SK-N-SH (cell line): ENCODE measurements around the gene ACOXL. TPM values are rescaled to one million over a fixed set of nuclear protein-coding genes. Genes with fewer than 3 reads are reported as not detected.

ENCODE experiments used
- CTCF ChIA-PET: fragments of 300-600, 350-600 bp; formaldehyde crosslinking; extraction: SDS; loops from one replicate; lab custom pipeline; 2021; lab: Yijun Ruan, JAX
- POLR2A ChIA-PET: fragments of 350-600 bp; sonication (Branson Sonifier 250); formaldehyde crosslinking; extraction: SDS; loops from one replicate; lab custom pipeline; 2020; ENCODE audit warnings: antibody characterized with exemption, inconsistent platforms; lab: Yijun Ruan, JAX
- DNase-seq: peaks from one replicate; pipeline ENCODE4 v3.0.0; 2012
- H2AFZ ChIP-seq: fragments of 200-600 bp; sonication (generic); 2 replicates; pipeline ENCODE4 v1.8.1; 2016; ENCODE audit warnings: antibody characterized with exemption, mild to moderate bottlenecking, low read depth
- H3F3A ChIP-seq: fragments of 200-600 bp; sonication (generic); replicated peaks from 2 replicates; pipeline ENCODE3; 2016; ENCODE audit warnings: antibody characterized with exemption, mild to moderate bottlenecking; ENCODE audit not compliant: insufficient read depth
- H3K27ac ChIP-seq, 2 experiments: fragments of 200-500 bp in 1 of 2; fragments of 200-600 bp in 1 of 2; sonication (Bioruptor generic) in 1 of 2; sonication (generic), shearing (Covaris generic) in 1 of 2; 2 replicates each; pipeline versions ENCODE4 v1.5.1 to v1.6.1; 2014 to 2016; ENCODE audit warnings: low read depth in 2 of 2, inconsistent platforms in 1 of 2, low read length in 1 of 2, mild to moderate bottlenecking in 1 of 2, mixed read lengths in 1 of 2
- H3K27me3 ChIP-seq: fragments of 200-600 bp; sonication (generic), shearing (Covaris generic); 2 replicates; pipeline ENCODE4 v1.6.1; 2016; ENCODE audit warnings: mixed run types; ENCODE audit not compliant: insufficient read depth
- H3K36me3 ChIP-seq, 2 experiments: fragments of 200-500 bp in 1 of 2; fragments of 200-600 bp in 1 of 2; sonication (Bioruptor generic) in 1 of 2; sonication (generic) in 1 of 2; replicated peaks in 1 of 2; 2 replicates each; pipeline versions ENCODE3 to v1.5.1; 2014 to 2016; ENCODE audit warnings: low read length in 1 of 2, mild to moderate bottlenecking in 1 of 2; ENCODE audit not compliant: insufficient read depth in 2 of 2, control insufficient read depth in 1 of 2
- H3K4me1 ChIP-seq, 2 experiments: fragments of 200-500 bp in 1 of 2; fragments of 200-600 bp in 1 of 2; sonication (Bioruptor generic) in 1 of 2; sonication (generic), shearing (Covaris generic) in 1 of 2; 2 replicates each; pipeline versions ENCODE4 v1.5.1 to v1.6.1; 2014 to 2016; ENCODE audit warnings: low read depth in 1 of 2, low read length in 1 of 2, mixed run types in 1 of 2; ENCODE audit not compliant: insufficient read depth in 2 of 2, control insufficient read depth in 1 of 2
- H3K4me2 ChIP-seq: fragments of 200-600 bp; sonication (generic), shearing (Covaris generic); 2 replicates; pipeline ENCODE4 v1.6.1; 2017; ENCODE audit warnings: mixed run types
- H3K4me3 ChIP-seq, 2 experiments: fragments of 200-500 bp in 1 of 2; fragments of 200-600 bp in 1 of 2; sonication (Bioruptor generic) in 1 of 2; sonication (generic), shearing (Covaris generic) in 1 of 2; 2 replicates each; pipeline versions ENCODE4 v1.5.1 to v1.8.1; 2014 to 2016; ENCODE audit warnings: low read depth in 2 of 2, inconsistent platforms in 1 of 2, low read length in 1 of 2, mild to moderate bottlenecking in 1 of 2, mixed read lengths in 1 of 2, moderate library complexity in 1 of 2
- H3K79me2 ChIP-seq: fragments of 200-600 bp; sonication (generic); 2 replicates; pipeline ENCODE4 v1.8.1; 2017; ENCODE audit warnings: mild to moderate bottlenecking; ENCODE audit not compliant: insufficient read depth
- H3K9ac ChIP-seq: fragments of 200-600 bp; sonication (generic); 2 replicates; pipeline ENCODE4 v1.6.1; 2017; ENCODE audit warnings: mixed run types
- H3K9me2 ChIP-seq: fragments of 200-600 bp; sonication (generic); 2 replicates; pipeline ENCODE4 v1.6.1; 2017; ENCODE audit warnings: mixed run types
- H3K9me3 ChIP-seq: fragments of 200-600 bp; sonication (generic); 2 replicates; pipeline ENCODE4 v1.6.1; 2017; ENCODE audit warnings: mixed run types, mild to moderate bottlenecking, moderate library complexity
- H4K20me1 ChIP-seq: fragments of 200-600 bp; sonication (generic); 2 replicates; pipeline ENCODE4 v1.6.1; 2017; ENCODE audit warnings: mild to moderate bottlenecking, mixed run types; ENCODE audit not compliant: insufficient read depth
- CTCF ChIP-seq: fragments of 200-600 bp; sonication (generic); IDR thresholded peaks from 2 replicates; pipeline ENCODE4 v1.6.1; 2017; ENCODE audit warnings: antibody characterized with exemption, mild to moderate bottlenecking, moderate library complexity
- ELF1 ChIP-seq: IDR thresholded peaks from 2 replicates; pipeline ENCODE4 v1.4.0; 2012
- FOSL2 ChIP-seq: IDR thresholded peaks from 2 replicates; pipeline ENCODE4 v1.4.0; 2012; ENCODE audit warnings: low read depth, mild to moderate bottlenecking, moderate library complexity, borderline replicate concordance
- FOXJ3 ChIP-seq: sonication (generic); formaldehyde crosslinking; IDR thresholded peaks from 2 replicates; pipeline ENCODE4 v1.5.1; 2020; ENCODE audit warnings: mild to moderate bottlenecking, missing genetic modification reagents
- FOXM1 ChIP-seq: IDR thresholded peaks from 2 replicates; pipeline ENCODE4 v1.4.0; 2012; ENCODE audit warnings: low read depth, mild to moderate bottlenecking
- IRF3 ChIP-seq: fragments of 150-350 bp; IDR thresholded peaks from 2 replicates; pipeline ENCODE4 v1.6.1; 2016; ENCODE audit warnings: mild to moderate bottlenecking, low read depth, low read length
- JUND ChIP-seq: IDR thresholded peaks from 2 replicates; pipeline ENCODE4 v1.4.0; 2012
- MAX ChIP-seq: IDR thresholded peaks from 2 replicates; pipeline ENCODE4 v1.4.0; 2012; ENCODE audit warnings: low read depth
- NRF1 ChIP-seq: IDR thresholded peaks from 2 replicates; pipeline ENCODE4 v1.6.1; 2012; ENCODE audit warnings: low read depth, mild to moderate bottlenecking, low read length
- PBX3 ChIP-seq: IDR thresholded peaks from 2 replicates; pipeline ENCODE4; 2012
- RAD21 ChIP-seq: IDR thresholded peaks from 2 replicates; pipeline ENCODE4 v1.6.1; 2012; ENCODE audit warnings: mild to moderate bottlenecking, low read length
- RCOR1 ChIP-seq: fragments of 150-350 bp; IDR thresholded peaks from 2 replicates; pipeline ENCODE4 v1.6.1; 2017; ENCODE audit warnings: antibody characterized with exemption, low read length
- REST ChIP-seq: IDR thresholded peaks from 2 replicates; pipeline ENCODE4 v1.6.1; 2012; ENCODE audit warnings: mild to moderate bottlenecking, low read depth, low read length, moderate library complexity
- RFX5 ChIP-seq: IDR thresholded peaks from 2 replicates; pipeline ENCODE4 v1.6.1; 2012; ENCODE audit warnings: mild to moderate bottlenecking, improper control_type of control experiment, low read length
- RXRA ChIP-seq: IDR thresholded peaks from 2 replicates; pipeline ENCODE4 v1.4.0; 2012; ENCODE audit warnings: low read depth, mild to moderate bottlenecking, borderline replicate concordance
- SMC3 ChIP-seq: IDR thresholded peaks from 2 replicates; pipeline ENCODE4 v1.6.1; 2012; ENCODE audit warnings: low read depth, low read length, improper control_type of control experiment
- TAF1 ChIP-seq: IDR thresholded peaks from 2 replicates; pipeline ENCODE4 v1.6.1; 2012; ENCODE audit warnings: low read depth, mild to moderate bottlenecking, low read length, moderate library complexity, borderline replicate concordance
- TCF12 ChIP-seq: IDR thresholded peaks from 2 replicates; pipeline ENCODE4 v1.4.0; 2012
- TEAD4 ChIP-seq: IDR thresholded peaks from 2 replicates; pipeline ENCODE4 v1.4.0; 2012; ENCODE audit warnings: mild to moderate bottlenecking, borderline replicate concordance; ENCODE audit not compliant: insufficient read depth
- USF1 ChIP-seq: IDR thresholded peaks from 2 replicates; pipeline ENCODE4 v1.4.0; 2012; ENCODE audit warnings: low read depth, borderline replicate concordance
- ZBTB33 ChIP-seq: IDR thresholded peaks from 2 replicates; pipeline ENCODE4 v1.4.0; 2012; ENCODE audit warnings: low read depth, borderline replicate concordance
- WGBS: methylation state at CpG from one replicate; pipeline ENCODE4 v1.1.6; 2017; ENCODE audit warnings: low lambda C conversion rate; 5-methylcytosine and 5-hydroxymethylcytosine counted together
- polyA plus RNA-seq, 3 experiments: library from polyadenylated mRNA; depleted of rRNA; stranded (reverse); fragments of >200 nt; gene quantifications; 2 replicates each; pipeline ENCODE4 v1.2.3, GENCODE V29; 2012

ACOXL gene
- polyA plus RNA-seq, 1 of the 3 experiments (the other 2 are of a cell fraction) = not detected

GRCh38 chr2:111120253-111121027 lies 388.1 kb downstream of the ACOXL start, which contains the start of gene BCL2L11:
TSS of gene BCL2L11 (plus strand) at chr2:111120914. CDS start at chr2:111123746, 2,832 bp downstream.
- ChIA-PET CTCF (interaction anchor here (0.6 to 2.8 kb wide), 11 partner anchors 12 to 312 kb away, joined by 3 to 23 read pairs (median 4); no protein-coding TSS in a partner anchor), POLR2A (interaction anchor here (0.6 to 1.7 kb wide), 14 partner anchors 8 to 575 kb away, joined by 3 to 8 read pairs (median 3); no protein-coding TSS in a partner anchor)
- Histone ChIP-seq H3F3A (peaks cover 4% of the 10 kb centered on the region), H3K79me2 (0 out of 2 replicates have a peak, but pooled peaks cover 9% of the 10 kb centered on the region), H3K27me3 (no peaks in the 10 kb centered on the region), H4K20me1 (no peaks in the 10 kb centered on the region; the same call in 1 of the 2 replicates), H3K9me2 (no peaks in the 10 kb centered on the region), H3K9ac (peak within 1 kb of the TSS; percentile 71), H3K27ac (peak within 1 kb of the TSS; percentile 69 to 90), H3K36me3 (peaks cover 11 to 13% of the 10 kb centered on the region in 2 experiments), H3K4me2 (peak within 1 kb of the TSS; percentile 96), H2AFZ (peak within 1 kb of the TSS; percentile 93), H3K4me1 (peaks cover 0 to 13% of the 10 kb centered on the region in 2 experiments; a peak in 2 of 4 replicates), H3K9me3 (no peaks in the 10 kb centered on the region), H3K4me3 (peak within 1 kb of the TSS; percentile 84 to 92)
- peak; percentile 97 for DNase-seq
- 6% methylated on average over 17 of the region's 98 CpGs for WGBS
- TF ChIP-seq TEAD4 (no peak), RFX5 (0 out of 2 replicates have a peak, but pooled peaks have one; percentile 2), CTCF (peak; percentile 52), JUND (no peak), RCOR1 (no peak), ZBTB33 (no peak), PBX3 (no peak), FOSL2 (no peak), SMC3 (peak; percentile 17), IRF3 (no peak), ELF1 (no peak), MAX (peak; percentile 72), TAF1 (peak; percentile 96), NRF1 (peak; percentile 67), USF1 (no peak), FOXJ3 (CRISPR knock-in tag) (no peak), RAD21 (peak; percentile 50; the same call in 1 of the 2 replicates), RXRA (no peak), TCF12 (0 out of 2 replicates have a peak, but pooled peaks have one; percentile 9), REST (no peak; the same call in 1 of the 2 replicates), FOXM1 (no peak)
